ENCODE measurements around the gene TSPAN13. TPM values are rescaled to one million over a fixed set of nuclear protein-coding genes. Genes with fewer than 3 reads are reported as not detected.

Gene TSPAN13
- total and polyA plus RNA-seq, 10 of the 15 experiments (the other 5 are each of a cell fraction or from before 2014, with no cell fraction given), result 0.26 to 0.37 TPM; not detected in 8

GRCh38 chr7:16708511-16708910, 45.0 kb upstream of the TSPAN13 start (continued):
- TF ChIP-seq, protein P1, sequence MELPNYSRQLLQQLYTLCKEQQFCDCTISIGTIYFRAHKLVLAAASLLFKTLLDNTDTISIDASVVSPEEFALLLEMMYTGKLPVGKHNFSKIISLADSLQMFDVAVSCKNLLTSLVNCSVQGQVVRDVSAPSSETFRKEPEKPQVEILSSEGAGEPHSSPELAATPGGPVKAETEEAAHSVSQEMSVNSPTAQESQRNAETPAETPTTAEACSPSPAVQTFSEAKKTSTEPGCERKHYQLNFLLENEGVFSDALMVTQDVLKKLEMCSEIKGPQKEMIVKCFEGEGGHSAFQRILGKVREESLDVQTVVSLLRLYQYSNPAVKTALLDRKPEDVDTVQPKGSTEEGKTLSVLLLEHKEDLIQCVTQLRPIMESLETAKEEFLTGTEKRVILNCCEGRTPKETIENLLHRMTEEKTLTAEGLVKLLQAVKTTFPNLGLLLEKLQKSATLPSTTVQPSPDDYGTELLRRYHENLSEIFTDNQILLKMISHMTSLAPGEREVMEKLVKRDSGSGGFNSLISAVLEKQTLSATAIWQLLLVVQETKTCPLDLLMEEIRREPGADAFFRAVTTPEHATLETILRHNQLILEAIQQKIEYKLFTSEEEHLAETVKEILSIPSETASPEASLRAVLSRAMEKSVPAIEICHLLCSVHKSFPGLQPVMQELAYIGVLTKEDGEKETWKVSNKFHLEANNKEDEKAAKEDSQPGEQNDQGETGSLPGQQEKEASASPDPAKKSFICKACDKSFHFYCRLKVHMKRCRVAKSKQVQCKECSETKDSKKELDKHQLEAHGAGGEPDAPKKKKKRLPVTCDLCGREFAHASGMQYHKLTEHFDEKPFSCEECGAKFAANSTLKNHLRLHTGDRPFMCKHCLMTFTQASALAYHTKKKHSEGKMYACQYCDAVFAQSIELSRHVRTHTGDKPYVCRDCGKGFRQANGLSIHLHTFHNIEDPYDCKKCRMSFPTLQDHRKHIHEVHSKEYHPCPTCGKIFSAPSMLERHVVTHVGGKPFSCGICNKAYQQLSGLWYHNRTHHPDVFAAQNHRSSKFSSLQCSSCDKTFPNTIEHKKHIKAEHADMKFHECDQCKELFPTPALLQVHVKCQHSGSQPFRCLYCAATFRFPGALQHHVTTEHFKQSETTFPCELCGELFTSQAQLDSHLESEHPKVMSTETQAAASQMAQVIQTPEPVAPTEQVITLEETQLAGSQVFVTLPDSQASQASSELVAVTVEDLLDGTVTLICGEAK (IDR thresholded peaks at IDR 0.05; ENCODE audit: borderline replicate concordance), result no peak
- no peak for TF ChIP-seq SP1 (IDR thresholded peaks at IDR 0.05; ENCODE audit: low read depth, low read length)

- no peaks in the 10 kb centered on the region for H3K79me2 ChIP-seq (ENCODE audit: control insufficient read depth, insufficient read depth, low read length)
- no peak overlapping the region for H3K9ac ChIP-seq (ENCODE audit: control insufficient read depth, insufficient read depth, low read length)
- no peak overlapping the region for H3K4me3 ChIP-seq
- RAD21 ChIA-PET (ENCODE audit: unreplicated experiment), result no interaction called here
- H2AFZ ChIP-seq (ENCODE audit: control insufficient read depth, low read depth, low read length), result no peak overlapping the region
- H3K27me3 ChIP-seq (replicated peaks in 1 of 2; ENCODE audit: control insufficient read depth in 2 of 2, insufficient read depth in 2 of 2, low read length in 1 of 2), result no peaks in the 10 kb centered on the region
- no peak overlapping the region for H3K27ac ChIP-seq (ENCODE audit: control insufficient read depth, insufficient read depth)
- no peaks in the 10 kb centered on the region for H3K4me1 ChIP-seq (ENCODE audit: control insufficient read depth, insufficient read depth, low read length)
- in situ Hi-C loops (cut with MboI) (no loop called here), intact Hi-C loops (cut with micrococcal nuclease; ENCODE audit: unreplicated experiment) (no loop called here)
- 66% methylated on average over 3 of the region's 3 CpGs for WGBS (ENCODE audit: insufficient coverage, insufficient replicate concordance, low lambda C conversion rate, missing lambda C conversion rate)
- no peaks in the 10 kb centered on the region for H3K9me3 ChIP-seq (replicated peaks; ENCODE audit: control insufficient read depth, insufficient read depth, low read length)
- BruUV-seq (replicated peaks), result no TSS peak
- SMC1A ChIA-PET (ENCODE audit: uncharacterized antibody, unreplicated experiment), result no interaction called here
- H4K20me1 ChIP-seq (ENCODE audit: control insufficient read depth, insufficient read depth), result no peaks in the 10 kb centered on the region
- no peak for FAIRE-seq
- POLR2A ChIA-PET, result no interaction called here
- no peak for DNase-seq (ENCODE audit: low read depth, low spot score)
- H3K36me3 ChIP-seq (ENCODE audit: control insufficient read depth in 2 of 2, insufficient read depth in 2 of 2, low read length in 1 of 2), result no peaks in the 10 kb centered on the region
- no peak for ATAC-seq
- no peak overlapping the region for H3K4me2 ChIP-seq (ENCODE audit: control insufficient read depth, insufficient read depth)
- CTCF ChIA-PET, result no interaction called here
- TF ChIP-seq, protein P2, sequence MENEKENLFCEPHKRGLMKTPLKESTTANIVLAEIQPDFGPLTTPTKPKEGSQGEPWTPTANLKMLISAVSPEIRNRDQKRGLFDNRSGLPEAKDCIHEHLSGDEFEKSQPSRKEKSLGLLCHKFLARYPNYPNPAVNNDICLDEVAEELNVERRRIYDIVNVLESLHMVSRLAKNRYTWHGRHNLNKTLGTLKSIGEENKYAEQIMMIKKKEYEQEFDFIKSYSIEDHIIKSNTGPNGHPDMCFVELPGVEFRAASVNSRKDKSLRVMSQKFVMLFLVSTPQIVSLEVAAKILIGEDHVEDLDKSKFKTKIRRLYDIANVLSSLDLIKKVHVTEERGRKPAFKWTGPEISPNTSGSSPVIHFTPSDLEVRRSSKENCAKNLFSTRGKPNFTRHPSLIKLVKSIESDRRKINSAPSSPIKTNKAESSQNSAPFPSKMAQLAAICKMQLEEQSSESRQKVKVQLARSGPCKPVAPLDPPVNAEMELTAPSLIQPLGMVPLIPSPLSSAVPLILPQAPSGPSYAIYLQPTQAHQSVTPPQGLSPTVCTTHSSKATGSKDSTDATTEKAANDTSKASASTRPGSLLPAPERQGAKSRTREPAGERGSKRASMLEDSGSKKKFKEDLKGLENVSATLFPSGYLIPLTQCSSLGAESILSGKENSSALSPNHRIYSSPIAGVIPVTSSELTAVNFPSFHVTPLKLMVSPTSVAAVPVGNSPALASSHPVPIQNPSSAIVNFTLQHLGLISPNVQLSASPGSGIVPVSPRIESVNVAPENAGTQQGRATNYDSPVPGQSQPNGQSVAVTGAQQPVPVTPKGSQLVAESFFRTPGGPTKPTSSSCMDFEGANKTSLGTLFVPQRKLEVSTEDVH (IDR thresholded peaks at IDR 0.05; ENCODE audit: low read depth, partially characterized antibody), result no peak
- no peak for TF ChIP-seq TARDBP (IDR thresholded peaks at IDR 0.05; ENCODE audit: borderline replicate concordance)
- TF ChIP-seq ELK1 (IDR thresholded peaks at IDR 0.05; ENCODE audit: low read depth, low read length), result no peak
- no peak for TF ChIP-seq FOXK2 (IDR thresholded peaks at IDR 0.05)
- TF ChIP-seq BHLHE40 (IDR thresholded peaks at IDR 0.05; ENCODE audit: borderline replicate concordance in 1 of 2, low read depth in 2 of 2, low read length in 1 of 2), result no peak
- TF ChIP-seq ZBTB11 (CRISPR knock-in tag; IDR thresholded peaks at IDR 0.05), result no peak
- TF ChIP-seq SMC3 (IDR thresholded peaks at IDR 0.05; ENCODE audit: borderline replicate concordance, low read length), result no peak
- TF ChIP-seq HDAC2 (IDR thresholded peaks at IDR 0.05), result no peak
- TF ChIP-seq SREBF2 (IDR thresholded peaks at IDR 0.05; ENCODE audit: low read length), result no peak
- no peak for TF ChIP-seq KDM1A (IDR thresholded peaks at IDR 0.05; ENCODE audit: borderline replicate concordance)
Measured at GRCh38 chr7:16708980-16709379, 44.6 kb upstream of the TSPAN13 start.

All from GM12878 (cell line).